GM18526 (cell line): Measurements from ENCODE around the gene LTN1.

ENCODE experiments used
- POLR2A ChIP-seq: IDR thresholded peaks from 3 replicates; pipeline ENCODE4 v1.6.1; 2011; ENCODE audit not compliant: insufficient read length; ENCODE audit errors: extremely low read depth

Gene LTN1

GRCh38 chr21:28959367-28960099 lies 33.1 kb downstream of the LTN1 start:
- TF ChIP-seq POLR2A: no peak

GRCh38 chr21:28953247-28953646 lies 39.4 kb downstream of the LTN1 start:
- TF ChIP-seq POLR2A: no peak

- TF ChIP-seq POLR2A: no peak
Measured at GRCh38 chr21:28952686-28953085, 40.0 kb downstream of the LTN1 start.

- no peak for TF ChIP-seq POLR2A
Measured at GRCh38 chr21:28949318-28949717, 43.4 kb downstream of the LTN1 start.

GRCh38 chr21:28944296-28944695 lies 48.4 kb downstream of the LTN1 start:
- no peak for TF ChIP-seq POLR2A

- no peak for TF ChIP-seq POLR2A
Measured at GRCh38 chr21:28943631-28944030, 49.0 kb downstream of the LTN1 start.

- no peak for TF ChIP-seq POLR2A
Measured at GRCh38 chr21:28938726-28939125, 54.0 kb downstream of the LTN1 start.

GRCh38 chr21:28937737-28938136 lies 54.9 kb downstream of the LTN1 start:
- TF ChIP-seq POLR2A: no peak

- no peak for TF ChIP-seq POLR2A
Measured at GRCh38 chr21:28936721-28937120, 56.0 kb downstream of the LTN1 start.

GRCh38 chr21:28936036-28936435 lies 56.6 kb downstream of the LTN1 start:
- TF ChIP-seq POLR2A: no peak

- TF ChIP-seq POLR2A: no peak
Measured at GRCh38 chr21:28932717-28933116, 60.0 kb downstream of the LTN1 start.

GRCh38 chr21:28928578-28929420 lies 63.9 kb downstream of the LTN1 start:
- no peak for TF ChIP-seq POLR2A

GRCh38 chr21:28927130-28927529 lies 65.5 kb downstream of the LTN1 start:
- TF ChIP-seq POLR2A: no peak

- TF ChIP-seq POLR2A: no peak
Measured at GRCh38 chr21:28923439-28923975, 69.2 kb downstream of the LTN1 start.

GRCh38 chr21:28922368-28922767 lies 70.3 kb downstream of the LTN1 start:
- TF ChIP-seq POLR2A: no peak
